ENCODE results near the gene ALG14. TPM values are rescaled to one million over a fixed set of nuclear protein-coding genes. Genes with fewer than 3 reads are reported as not detected.
"Not testable (repeated sequence)": the region's sequence is repeated elsewhere in the genome, so short reads cannot be mapped to it uniquely, and the experiment has no call there.

ALG14 gene
- total and polyA plus RNA-seq, 10 of the 15 experiments (the other 5 are each of a cell fraction or from before 2014, with no cell fraction given): 2.6 to 19.2 (median 7.5) TPM

DNA sequence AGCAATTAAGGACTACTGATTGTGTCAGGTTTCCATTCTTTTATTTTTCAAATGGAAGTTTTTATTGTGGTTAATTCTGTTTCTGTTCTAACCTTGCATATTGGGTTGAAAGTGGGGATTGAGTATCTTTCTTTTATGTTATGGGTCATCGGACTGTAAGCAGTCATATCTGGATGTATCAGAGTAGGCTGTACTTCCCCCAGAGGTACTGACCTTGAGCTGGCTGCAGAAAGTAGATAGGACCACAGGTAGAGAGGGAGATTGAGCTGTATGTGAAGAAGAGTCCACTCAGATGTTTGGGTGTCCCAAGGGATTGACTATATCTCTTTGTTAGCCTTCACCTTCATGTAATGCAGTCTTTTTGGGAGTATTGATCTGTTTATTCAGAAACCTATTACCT lies 20.5 kb upstream of the ALG14 start:
- peaks cover 6% of the 10 kb centered on the region for H3K4me1 ChIP-seq (ENCODE audit: control insufficient read depth, insufficient read depth, low read length)
- H3K4me2 ChIP-seq (ENCODE audit: control insufficient read depth, insufficient read depth): no peak overlapping the region
- no peak for DNase-seq (ENCODE audit: low read depth, low spot score)
- intact Hi-C loops (cut with micrococcal nuclease; ENCODE audit: unreplicated experiment) (no loop called here), in situ Hi-C loops (cut with MboI) (no loop called here)
- ChIA-PET CTCF (no interaction called here), RAD21 (ENCODE audit: unreplicated experiment) (no interaction called here), POLR2A (no interaction called here), SMC1A (ENCODE audit: uncharacterized antibody, unreplicated experiment) (no interaction called here)
- WGBS (ENCODE audit: insufficient coverage, insufficient replicate concordance, low lambda C conversion rate, missing lambda C conversion rate): 0% methylated on average over 1 of the region's 1 CpG
- TF ChIP-seq, protein P1, sequence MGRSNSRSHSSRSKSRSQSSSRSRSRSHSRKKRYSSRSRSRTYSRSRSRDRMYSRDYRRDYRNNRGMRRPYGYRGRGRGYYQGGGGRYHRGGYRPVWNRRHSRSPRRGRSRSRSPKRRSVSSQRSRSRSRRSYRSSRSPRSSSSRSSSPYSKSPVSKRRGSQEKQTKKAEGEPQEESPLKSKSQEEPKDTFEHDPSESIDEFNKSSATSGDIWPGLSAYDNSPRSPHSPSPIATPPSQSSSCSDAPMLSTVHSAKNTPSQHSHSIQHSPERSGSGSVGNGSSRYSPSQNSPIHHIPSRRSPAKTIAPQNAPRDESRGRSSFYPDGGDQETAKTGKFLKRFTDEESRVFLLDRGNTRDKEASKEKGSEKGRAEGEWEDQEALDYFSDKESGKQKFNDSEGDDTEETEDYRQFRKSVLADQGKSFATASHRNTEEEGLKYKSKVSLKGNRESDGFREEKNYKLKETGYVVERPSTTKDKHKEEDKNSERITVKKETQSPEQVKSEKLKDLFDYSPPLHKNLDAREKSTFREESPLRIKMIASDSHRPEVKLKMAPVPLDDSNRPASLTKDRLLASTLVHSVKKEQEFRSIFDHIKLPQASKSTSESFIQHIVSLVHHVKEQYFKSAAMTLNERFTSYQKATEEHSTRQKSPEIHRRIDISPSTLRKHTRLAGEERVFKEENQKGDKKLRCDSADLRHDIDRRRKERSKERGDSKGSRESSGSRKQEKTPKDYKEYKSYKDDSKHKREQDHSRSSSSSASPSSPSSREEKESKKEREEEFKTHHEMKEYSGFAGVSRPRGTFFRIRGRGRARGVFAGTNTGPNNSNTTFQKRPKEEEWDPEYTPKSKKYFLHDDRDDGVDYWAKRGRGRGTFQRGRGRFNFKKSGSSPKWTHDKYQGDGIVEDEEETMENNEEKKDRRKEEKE (IDR thresholded peaks at IDR 0.05): no peak
- peak; percentile 45 for TF ChIP-seq RUNX3 (IDR thresholded peaks at IDR 0.05; ENCODE audit: low read length)
- peak; percentile 43 for TF ChIP-seq JUNB (IDR thresholded peaks at IDR 0.05)
- TF ChIP-seq NFIC (IDR thresholded peaks at IDR 0.05; ENCODE audit: low read depth, low read length): peak; percentile 28; the same call in 1 of the 2 replicates
- BruUV-seq (replicated peaks): no TSS peak
- no peaks in the 10 kb centered on the region for H4K20me1 ChIP-seq (ENCODE audit: control insufficient read depth, insufficient read depth)
- ATAC-seq: peak; percentile 46
- no peak overlapping the region for H3K4me3 ChIP-seq
- H3K36me3 ChIP-seq (ENCODE audit: control insufficient read depth in 2 of 2, insufficient read depth in 2 of 2, low read length in 1 of 2): no peaks in the 10 kb centered on the region
- H3K9me3 ChIP-seq (replicated peaks; ENCODE audit: control insufficient read depth, insufficient read depth, low read length): no peaks in the 10 kb centered on the region
- no peaks in the 10 kb centered on the region for H3K27me3 ChIP-seq (replicated peaks in 1 of 2; ENCODE audit: control insufficient read depth in 2 of 2, insufficient read depth in 2 of 2, low read length in 1 of 2)
- no peak overlapping the region for H3K27ac ChIP-seq (ENCODE audit: control insufficient read depth, insufficient read depth)
- no peak overlapping the region for H2AFZ ChIP-seq (ENCODE audit: control insufficient read depth, low read depth, low read length)
- no peak overlapping the region for H3K9ac ChIP-seq (ENCODE audit: control insufficient read depth, insufficient read depth, low read length)
- FAIRE-seq: no peak
- no peaks in the 10 kb centered on the region for H3K79me2 ChIP-seq (ENCODE audit: control insufficient read depth, insufficient read depth, low read length)

DNA sequence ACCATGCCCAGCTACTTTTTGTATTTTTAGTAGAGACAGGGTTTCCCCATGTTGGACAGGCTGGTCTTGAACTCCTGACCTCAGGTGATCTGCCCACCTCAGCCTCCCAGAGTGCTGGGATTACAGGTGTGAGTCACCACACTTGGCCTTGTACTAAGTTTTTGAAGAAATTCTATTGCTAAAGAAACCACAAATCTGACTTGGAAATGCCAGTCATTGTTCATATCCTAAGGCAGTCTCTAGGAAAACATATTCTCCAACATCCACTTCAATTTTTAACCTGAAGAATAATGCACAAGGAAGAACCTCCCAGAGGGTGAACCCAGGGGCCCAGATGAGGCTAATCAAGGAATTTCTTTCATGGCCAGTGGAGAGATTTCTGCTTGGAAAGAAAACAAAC lies 20.1 kb upstream of the ALG14 start:
- in situ Hi-C loops (cut with MboI); H3K4me3 ChIP-seq; H3K9me3 ChIP-seq (replicated peaks; ENCODE audit: control insufficient read depth, insufficient read depth, low read length); H3K4me2 ChIP-seq (ENCODE audit: control insufficient read depth, insufficient read depth); H3K36me3 ChIP-seq (ENCODE audit: control insufficient read depth in 2 of 2, insufficient read depth in 2 of 2, low read length in 1 of 2); RAD21 ChIA-PET (ENCODE audit: unreplicated experiment); H4K20me1 ChIP-seq (ENCODE audit: control insufficient read depth, insufficient read depth); BruUV-seq (replicated peaks); intact Hi-C loops (cut with micrococcal nuclease; ENCODE audit: unreplicated experiment); H3K4me1 ChIP-seq (ENCODE audit: control insufficient read depth, insufficient read depth, low read length); CTCF ChIA-PET; SMC1A ChIA-PET (ENCODE audit: uncharacterized antibody, unreplicated experiment); FAIRE-seq; H3K27me3 ChIP-seq (replicated peaks in 1 of 2; ENCODE audit: control insufficient read depth in 2 of 2, insufficient read depth in 2 of 2, low read length in 1 of 2); H3K79me2 ChIP-seq (ENCODE audit: control insufficient read depth, insufficient read depth, low read length); DNase-seq (ENCODE audit: low read depth, low spot score); H2AFZ ChIP-seq (ENCODE audit: control insufficient read depth, low read depth, low read length); H3K9ac ChIP-seq (ENCODE audit: control insufficient read depth, insufficient read depth, low read length); ATAC-seq; H3K27ac ChIP-seq (ENCODE audit: control insufficient read depth, insufficient read depth); POLR2A ChIA-PET: not testable (repeated sequence)

DNA sequence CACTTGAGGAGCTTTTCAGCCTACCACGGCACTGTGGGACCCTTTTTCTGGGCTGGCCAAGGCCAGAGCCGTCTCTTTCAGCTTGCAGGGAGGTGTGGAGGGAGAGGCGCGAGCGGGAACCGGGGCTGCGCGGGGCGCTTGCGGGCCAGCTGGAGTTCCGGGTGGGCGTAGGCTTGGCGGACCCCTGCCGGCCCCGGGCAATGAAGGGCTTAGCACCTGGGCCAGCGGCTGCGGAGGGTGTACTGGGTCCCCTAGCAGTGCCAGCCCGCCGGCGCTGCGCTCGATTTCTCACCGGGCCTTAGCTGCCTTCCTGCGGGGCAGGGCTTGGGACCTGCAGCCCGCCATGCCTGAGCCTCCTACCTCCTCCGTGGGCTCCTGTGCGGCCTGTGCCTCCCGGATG lies 18.5 kb upstream of the ALG14 start:
- POLR2A ChIA-PET; H3K9me3 ChIP-seq (replicated peaks; ENCODE audit: control insufficient read depth, insufficient read depth, low read length); H3K27me3 ChIP-seq (replicated peaks in 1 of 2; ENCODE audit: control insufficient read depth in 2 of 2, insufficient read depth in 2 of 2, low read length in 1 of 2); CTCF ChIA-PET; H3K36me3 ChIP-seq (ENCODE audit: control insufficient read depth in 2 of 2, insufficient read depth in 2 of 2, low read length in 1 of 2); intact Hi-C loops (cut with micrococcal nuclease; ENCODE audit: unreplicated experiment); ATAC-seq; SMC1A ChIA-PET (ENCODE audit: uncharacterized antibody, unreplicated experiment); H3K4me1 ChIP-seq (ENCODE audit: control insufficient read depth, insufficient read depth, low read length); H3K4me3 ChIP-seq; in situ Hi-C loops (cut with MboI); DNase-seq (ENCODE audit: low read depth, low spot score); H3K27ac ChIP-seq (ENCODE audit: control insufficient read depth, insufficient read depth); H2AFZ ChIP-seq (ENCODE audit: control insufficient read depth, low read depth, low read length); H4K20me1 ChIP-seq (ENCODE audit: control insufficient read depth, insufficient read depth); H3K9ac ChIP-seq (ENCODE audit: control insufficient read depth, insufficient read depth, low read length); H3K79me2 ChIP-seq (ENCODE audit: control insufficient read depth, insufficient read depth, low read length); BruUV-seq (replicated peaks); FAIRE-seq; H3K4me2 ChIP-seq (ENCODE audit: control insufficient read depth, insufficient read depth); RAD21 ChIA-PET (ENCODE audit: unreplicated experiment): not testable (repeated sequence)
- 76% methylated on average over 11 of the region's 28 CpGs for WGBS (ENCODE audit: insufficient coverage, insufficient replicate concordance, low lambda C conversion rate, missing lambda C conversion rate)
